RWPE2 (cell line): ENCODE measurements around the gene HOXA10.

Experiments
- ATAC-seq: fragments of 200-7000 bp; cut with Tn5 transposase; 3 replicates; pipeline ENCODE4 v1.9.1; 2021; ENCODE audit warnings: low read depth
- DNase-seq: peaks from one replicate; pipeline ENCODE4 v3.0.0-alpha.2; 2020; ENCODE audit warnings: low spot score
- H3K27ac ChIP-seq: fragments of 450-650 bp; 2 replicates; pipeline ENCODE4 v1.5.1; 2017; ENCODE audit warnings: mild to moderate bottlenecking; ENCODE audit not compliant: poor library complexity, severe bottlenecking
- H3K27me3 ChIP-seq: fragments of 250-450 bp; sonication (Bioruptor Pico); 2 replicates; pipeline ENCODE4 v1.5.1; 2021; ENCODE audit warnings: mild to moderate bottlenecking, moderate library complexity; ENCODE audit not compliant: insufficient read depth, poor library complexity, severe bottlenecking
- H3K36me3 ChIP-seq: fragments of 250-450 bp; sonication (Bioruptor Pico); 2 replicates; pipeline ENCODE4 v1.5.1; 2020; ENCODE audit warnings: low read depth, mild to moderate bottlenecking, moderate library complexity
- H3K4me1 ChIP-seq: fragments of 250-450 bp; sonication (Bioruptor Pico); 2 replicates; pipeline ENCODE4 v1.5.1; 2021; ENCODE audit warnings: mild to moderate bottlenecking, moderate library complexity; ENCODE audit not compliant: insufficient read depth, poor library complexity, severe bottlenecking
- H3K4me3 ChIP-seq: fragments of 250-450 bp; sonication (Bioruptor Pico); 2 replicates; pipeline ENCODE4 v1.5.1; 2021; ENCODE audit warnings: mild to moderate bottlenecking, moderate library complexity; ENCODE audit not compliant: severe bottlenecking
- H3K9me3 ChIP-seq: fragments of 250-450 bp; sonication (Bioruptor Pico); 2 replicates; pipeline ENCODE4 v1.5.1; 2021; ENCODE audit warnings: mild to moderate bottlenecking, moderate library complexity; ENCODE audit not compliant: severe bottlenecking
- TF ChIP-seq, protein P1 (sequence below): fragments of 450-650 bp; IDR thresholded peaks from one replicate; pipeline ENCODE4 v1.5.1; 2017; ENCODE audit warnings: mild to moderate bottlenecking, moderate library complexity; ENCODE audit not compliant: poor library complexity, severe bottlenecking

The HOXA10 gene

GRCh38 chr7:27140126-27140857, 33.8 kb downstream of the HOXA10 start:
- Histone ChIP-seq H3K27me3 (no peaks in the 10 kb centered on the region), H3K4me1 (peaks cover 10% of the 10 kb centered on the region)
- ATAC-seq = no peak

GRCh38 chr7:27139334-27140125, 34.6 kb downstream of the HOXA10 start:
- TF ChIP-seq, protein P1, sequence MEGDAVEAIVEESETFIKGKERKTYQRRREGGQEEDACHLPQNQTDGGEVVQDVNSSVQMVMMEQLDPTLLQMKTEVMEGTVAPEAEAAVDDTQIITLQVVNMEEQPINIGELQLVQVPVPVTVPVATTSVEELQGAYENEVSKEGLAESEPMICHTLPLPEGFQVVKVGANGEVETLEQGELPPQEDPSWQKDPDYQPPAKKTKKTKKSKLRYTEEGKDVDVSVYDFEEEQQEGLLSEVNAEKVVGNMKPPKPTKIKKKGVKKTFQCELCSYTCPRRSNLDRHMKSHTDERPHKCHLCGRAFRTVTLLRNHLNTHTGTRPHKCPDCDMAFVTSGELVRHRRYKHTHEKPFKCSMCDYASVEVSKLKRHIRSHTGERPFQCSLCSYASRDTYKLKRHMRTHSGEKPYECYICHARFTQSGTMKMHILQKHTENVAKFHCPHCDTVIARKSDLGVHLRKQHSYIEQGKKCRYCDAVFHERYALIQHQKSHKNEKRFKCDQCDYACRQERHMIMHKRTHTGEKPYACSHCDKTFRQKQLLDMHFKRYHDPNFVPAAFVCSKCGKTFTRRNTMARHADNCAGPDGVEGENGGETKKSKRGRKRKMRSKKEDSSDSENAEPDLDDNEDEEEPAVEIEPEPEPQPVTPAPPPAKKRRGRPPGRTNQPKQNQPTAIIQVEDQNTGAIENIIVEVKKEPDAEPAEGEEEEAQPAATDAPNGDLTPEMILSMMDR = no peak
- Histone ChIP-seq H3K27ac (peak overlapping the region; percentile 85), H3K4me1 (peaks cover 18% of the 10 kb centered on the region), H3K27me3 (no peaks in the 10 kb centered on the region), H3K36me3 (peaks cover 3% of the 10 kb centered on the region; the same call in 1 of the 2 replicates), H3K9me3 (no peaks in the 10 kb centered on the region), H3K4me3 (peak overlapping the region; percentile 23)
- ATAC-seq = no peak
- DNase-seq = no peak

More at GRCh38 chr7:27140126-27140857, 33.8 kb downstream of the HOXA10 start:
- Histone ChIP-seq H3K4me3 (peak overlapping the region; percentile 23), H3K27ac (peak overlapping the region; percentile 85), H3K36me3 (peaks cover 3% of the 10 kb centered on the region; the same call in 1 of the 2 replicates), H3K9me3 (no peaks in the 10 kb centered on the region)
- TF ChIP-seq, protein P1 = no peak
- no peak for DNase-seq

- H3K27ac ChIP-seq = peak overlapping the region; percentile 85
- TF ChIP-seq, protein P1 = no peak
- no peak for DNase-seq
- H3K4me3 ChIP-seq = peak overlapping the region; percentile 23
- H3K4me1 ChIP-seq = peaks cover 22% of the 10 kb centered on the region
- H3K27me3 ChIP-seq = no peaks in the 10 kb centered on the region
- no peak for ATAC-seq
- H3K9me3 ChIP-seq = no peaks in the 10 kb centered on the region
- H3K36me3 ChIP-seq = peaks cover under 1% of the 10 kb centered on the region; the same call in 1 of the 2 replicates
Observed at GRCh38 chr7:27138985-27139333, 35.2 kb downstream of the HOXA10 start.

GRCh38 chr7:27138472-27138871, 35.6 kb downstream of the HOXA10 start:
- no peaks in the 10 kb centered on the region for H3K36me3 ChIP-seq
- no peak overlapping the region for H3K4me3 ChIP-seq
- no peaks in the 10 kb centered on the region for H3K9me3 ChIP-seq
- H3K27me3 ChIP-seq = no peaks in the 10 kb centered on the region
- ATAC-seq = no peak
- no peak for DNase-seq
- H3K27ac ChIP-seq = peak overlapping the region; percentile 85
- peaks cover 23% of the 10 kb centered on the region for H3K4me1 ChIP-seq
- TF ChIP-seq, protein P1 = no peak
